GM13977 (cell line): ENCODE measurements around the gene BEGAIN.

Source experiments
- DNase-seq: peaks from one replicate; pipeline ENCODE4 v3.0.0; 2012; ENCODE audit warnings: low spot score
- in situ Hi-C: fragments of 300-500 bp; cut with MboI; formaldehyde crosslinking; loops from one replicate; pipeline ENCODE4 v1.12.0; 2022; ENCODE audit warnings: low sequenced_read_pairs, low pct_unique_long_range_greater_than_20kb, mixed read lengths, inconsistent platforms; ENCODE audit not compliant: unreplicated experiment
- TF ChIP-seq, protein P1 (sequence below): IDR thresholded peaks from 2 replicates; pipeline ENCODE4 v1.5.1; 2012; ENCODE audit warnings: mild to moderate bottlenecking, control low read depth; ENCODE audit not compliant: insufficient read depth; ENCODE audit errors: extremely low read depth, missing control alignments

The BEGAIN gene

DNA sequence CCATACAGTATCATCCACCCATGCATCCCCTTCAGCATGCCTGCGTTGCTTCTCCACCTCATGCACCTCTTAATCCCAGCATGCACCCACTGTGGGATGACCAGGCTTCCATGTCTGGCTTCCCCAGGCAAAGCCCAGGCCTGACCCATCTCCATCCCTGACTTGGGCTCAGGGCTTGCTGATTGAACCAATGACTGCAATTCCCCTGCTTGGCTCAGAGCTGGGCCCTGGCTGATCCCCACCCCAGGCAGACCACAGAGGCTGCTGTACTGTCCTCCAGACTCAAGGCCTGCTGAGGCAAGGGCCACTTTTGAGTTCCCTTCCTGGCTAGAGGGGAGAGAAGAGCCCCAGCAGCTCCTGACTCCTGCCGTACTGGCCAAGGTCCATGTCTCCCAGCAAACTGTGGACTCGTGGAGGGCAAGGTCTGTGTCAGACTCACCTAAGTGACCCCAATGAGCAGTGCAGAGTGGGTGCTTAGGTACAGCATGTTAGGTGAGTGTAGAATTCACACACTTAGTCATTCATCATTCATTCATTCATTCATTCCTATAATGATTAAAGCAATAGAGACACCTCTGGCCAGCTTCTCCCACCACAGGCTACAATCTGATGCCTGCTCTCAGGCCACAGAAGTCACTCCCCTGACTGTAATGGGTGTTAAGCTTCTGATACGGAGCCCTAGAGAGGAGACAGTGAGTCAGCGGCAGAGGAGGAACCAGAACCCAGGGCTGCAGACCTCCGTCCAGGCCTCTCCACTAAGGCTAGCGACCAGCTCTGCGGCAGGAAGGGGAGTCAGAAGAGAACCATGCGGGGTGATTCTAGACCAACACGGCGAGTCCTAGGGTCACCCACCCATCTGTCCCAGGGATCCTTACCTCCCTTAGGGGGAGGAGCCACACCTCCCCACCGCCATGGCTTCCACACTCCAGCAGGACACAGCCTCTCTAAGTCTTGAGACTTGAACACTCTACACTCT, 2.9 kb downstream of the BEGAIN start:
- no peak for DNase-seq
- in situ Hi-C loops, result no loop called here
- TF ChIP-seq, protein P1, sequence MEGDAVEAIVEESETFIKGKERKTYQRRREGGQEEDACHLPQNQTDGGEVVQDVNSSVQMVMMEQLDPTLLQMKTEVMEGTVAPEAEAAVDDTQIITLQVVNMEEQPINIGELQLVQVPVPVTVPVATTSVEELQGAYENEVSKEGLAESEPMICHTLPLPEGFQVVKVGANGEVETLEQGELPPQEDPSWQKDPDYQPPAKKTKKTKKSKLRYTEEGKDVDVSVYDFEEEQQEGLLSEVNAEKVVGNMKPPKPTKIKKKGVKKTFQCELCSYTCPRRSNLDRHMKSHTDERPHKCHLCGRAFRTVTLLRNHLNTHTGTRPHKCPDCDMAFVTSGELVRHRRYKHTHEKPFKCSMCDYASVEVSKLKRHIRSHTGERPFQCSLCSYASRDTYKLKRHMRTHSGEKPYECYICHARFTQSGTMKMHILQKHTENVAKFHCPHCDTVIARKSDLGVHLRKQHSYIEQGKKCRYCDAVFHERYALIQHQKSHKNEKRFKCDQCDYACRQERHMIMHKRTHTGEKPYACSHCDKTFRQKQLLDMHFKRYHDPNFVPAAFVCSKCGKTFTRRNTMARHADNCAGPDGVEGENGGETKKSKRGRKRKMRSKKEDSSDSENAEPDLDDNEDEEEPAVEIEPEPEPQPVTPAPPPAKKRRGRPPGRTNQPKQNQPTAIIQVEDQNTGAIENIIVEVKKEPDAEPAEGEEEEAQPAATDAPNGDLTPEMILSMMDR, result no peak

DNA sequence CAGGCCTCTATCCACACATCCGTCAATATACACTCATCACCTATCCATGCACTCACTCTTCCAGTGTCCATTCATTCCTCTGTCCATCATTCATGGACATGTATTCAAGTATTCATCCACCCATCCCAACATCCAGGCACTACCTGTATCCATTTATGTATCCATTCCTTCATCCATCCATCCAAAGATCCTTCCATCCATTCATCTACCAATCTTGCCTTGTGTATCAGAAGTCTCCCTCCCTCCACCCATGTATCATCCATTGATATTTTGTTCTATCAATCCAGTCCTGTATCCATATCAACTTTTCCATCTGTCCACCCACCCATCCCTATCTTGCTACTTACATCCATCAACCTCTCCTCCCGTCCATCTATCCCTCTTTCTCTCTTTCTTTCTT, 4.0 kb downstream of the BEGAIN start:
- in situ Hi-C loops, result no loop called here
- no peak for DNase-seq
- TF ChIP-seq, protein P1, result no peak

DNA sequence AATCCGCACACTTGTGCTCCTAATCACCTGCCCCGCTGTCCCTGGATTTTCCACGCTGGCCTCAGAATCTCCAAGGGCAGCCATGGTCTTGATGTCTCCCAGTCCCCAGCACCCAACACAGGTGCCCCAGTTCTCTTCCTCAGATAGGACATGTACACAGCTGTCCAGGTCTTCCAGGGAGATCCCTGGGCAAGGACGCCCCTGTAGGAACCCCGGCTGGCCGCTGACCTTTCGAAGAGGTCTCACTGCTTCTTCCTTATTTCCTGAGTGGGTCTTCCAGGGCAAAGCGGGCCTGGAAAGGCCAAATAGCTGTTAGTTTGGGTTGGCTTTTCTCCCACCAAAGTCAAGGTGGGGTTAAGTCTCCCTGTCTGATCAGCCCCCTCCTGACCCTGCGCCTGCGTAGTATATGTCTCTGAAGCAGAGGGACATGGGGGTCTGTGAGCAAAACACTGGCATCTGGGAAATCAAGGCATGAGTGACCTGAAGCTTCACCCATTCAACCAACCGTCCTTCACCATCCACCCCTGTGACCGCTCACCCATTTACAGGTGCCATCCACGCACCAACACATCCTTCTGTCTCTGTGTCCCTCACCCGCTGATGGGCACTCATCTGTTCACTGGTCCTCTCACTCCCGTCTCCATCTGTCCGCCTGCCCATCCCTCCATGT, 4.6 kb downstream of the BEGAIN start:
- in situ Hi-C loops, result no loop called here
- TF ChIP-seq, protein P1, result no peak
- no peak for DNase-seq

DNA sequence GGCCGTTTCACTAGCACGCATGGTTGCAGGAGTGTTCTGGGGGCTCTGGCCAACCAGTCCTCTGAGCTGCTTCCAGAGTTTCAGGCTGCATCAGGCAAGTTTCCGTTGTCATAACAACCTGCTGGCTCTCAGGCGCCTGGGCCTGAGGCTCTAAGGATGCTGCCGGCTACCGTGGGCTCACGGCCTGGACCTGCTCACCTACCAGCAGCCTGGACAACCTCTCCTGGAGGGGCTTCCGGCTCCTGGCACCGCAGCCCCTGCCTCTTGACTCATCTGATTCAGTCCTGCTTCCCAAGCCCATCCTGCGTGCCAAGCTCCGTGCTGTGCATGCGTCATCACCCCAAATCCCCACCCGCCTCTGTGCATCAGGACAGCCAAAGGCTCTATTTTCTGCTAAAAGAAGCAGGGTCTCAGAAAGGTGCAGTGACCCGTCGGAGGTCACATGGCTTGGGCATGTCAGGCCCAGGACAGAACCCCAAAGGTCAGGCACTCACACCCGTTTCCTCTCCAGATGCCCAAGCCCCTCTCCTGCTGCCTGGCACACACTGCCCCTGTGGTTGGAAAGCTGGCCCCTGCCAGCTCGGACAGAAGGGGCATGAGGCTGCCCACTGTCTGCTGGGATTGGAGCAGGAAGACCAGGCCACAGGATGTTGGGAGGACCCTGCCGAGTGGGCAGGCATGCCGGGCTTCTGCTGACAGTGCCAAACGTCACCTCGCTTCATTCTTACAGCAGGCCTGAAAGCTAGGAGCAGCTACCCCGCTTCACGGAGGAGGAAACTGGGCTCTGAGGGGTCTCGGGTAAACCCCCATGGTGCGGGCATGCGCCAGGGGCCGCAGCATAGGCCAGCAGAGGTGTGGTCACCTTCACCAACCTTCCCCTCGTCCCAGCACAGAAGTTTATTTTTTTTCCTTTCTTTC, 5.7 kb downstream of the BEGAIN start:
- no peak for DNase-seq
- in situ Hi-C loops, result no loop called here
- TF ChIP-seq, protein P1, result no peak

DNA sequence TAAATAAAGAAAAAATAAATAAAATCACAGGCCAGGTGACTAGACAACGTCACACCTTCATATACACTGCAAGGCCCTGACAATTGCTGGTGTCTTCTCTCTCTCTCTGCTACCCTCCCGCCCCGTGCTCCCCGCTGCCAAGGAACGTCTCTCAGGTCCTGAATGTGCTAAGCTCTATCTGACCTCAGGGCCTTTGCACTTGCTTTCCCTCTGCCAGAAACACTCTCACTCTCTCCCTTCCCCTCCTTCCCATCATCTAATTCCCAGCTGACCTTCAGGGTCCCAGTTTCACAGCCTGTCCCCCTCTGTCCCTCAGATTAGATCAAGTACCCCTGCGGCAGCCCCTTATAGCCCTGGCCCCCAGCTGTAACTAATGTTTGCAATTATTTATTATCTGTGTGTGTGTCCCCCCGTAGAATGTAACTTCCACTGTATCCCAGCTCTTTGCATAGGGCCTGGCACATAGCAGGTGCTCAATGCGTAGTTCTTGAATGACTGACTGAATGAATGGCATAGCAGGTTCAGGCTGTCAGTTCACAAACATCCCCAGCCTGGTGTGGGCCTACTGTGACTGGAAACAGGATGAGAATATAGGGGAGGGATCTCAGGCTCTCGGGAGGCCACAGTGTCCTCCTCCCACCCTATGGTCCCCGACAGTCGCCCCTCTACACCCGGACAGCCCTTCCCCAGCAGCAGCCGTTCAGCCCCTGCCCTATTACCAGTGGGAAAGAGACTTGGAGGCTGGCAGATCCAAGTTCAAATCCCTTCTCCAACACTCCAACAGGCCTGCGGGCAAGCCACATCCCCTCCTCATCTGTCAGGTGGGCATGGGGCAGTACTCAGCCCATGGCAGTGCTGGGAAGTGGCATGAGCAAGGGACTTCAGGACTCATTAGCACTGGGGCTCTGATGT, 6.6 kb downstream of the BEGAIN start:
- in situ Hi-C loops, result no loop called here
- no peak for DNase-seq
- TF ChIP-seq, protein P1, result no peak
